Bronchial epithelial cell (primary cell): ENCODE results near the gene BCDIN3D. TPM values are rescaled to one million over a fixed set of nuclear protein-coding genes. Genes with fewer than 3 reads are reported as not detected.

Source experiments
- DNase-seq: peaks from one replicate; pipeline ENCODE4 v3.0.0-alpha.2; 2010; ENCODE audit warnings: low read depth
- FAIRE-seq: peaks from 2 replicates; lab custom pipeline; 2011; peaks lifted over from hg19 to GRCh38; lab: Jason Lieb, UNC
- H3K27me3 ChIP-seq: 2 replicates; pipeline ENCODE4 v1.5.1; 2011; ENCODE audit warnings: low read length; ENCODE audit not compliant: control insufficient read depth, insufficient read depth
- H3K36me3 ChIP-seq: 2 replicates; pipeline ENCODE4 v1.5.1; 2011; ENCODE audit warnings: low read length; ENCODE audit not compliant: control insufficient read depth, insufficient read depth
- H3K4me3 ChIP-seq: 2 replicates; pipeline ENCODE4 v1.5.1; 2011; ENCODE audit warnings: mild to moderate bottlenecking, low read depth, low read length, control low read depth
- CTCF ChIP-seq: IDR thresholded peaks from 2 replicates; pipeline ENCODE4 v1.5.1; 2011; ENCODE audit warnings: mild to moderate bottlenecking, moderate library complexity, low read length, control low read depth, inconsistent platforms; ENCODE audit not compliant: insufficient read depth, severe bottlenecking
- total RNA-seq: library from RNA; depleted of rRNA; stranded (reverse); fragments of >200 nt; gene quantifications from 2 replicates; pipeline ENCODE4 v1.2.1, GENCODE V29; 2014

BCDIN3D gene
- total RNA-seq, 1 donor from 2014 or later = 7.4 TPM

- TF ChIP-seq CTCF = no peak
- no peak for DNase-seq
- Histone ChIP-seq H3K36me3 (no peaks in the 10 kb centered on the region), H3K4me3 (no peak overlapping the region), H3K27me3 (peaks cover 20% of the 10 kb centered on the region)
- FAIRE-seq = no peak
These were observed 46.6 kb upstream of the BCDIN3D start for GRCh38 chr12:49889361-49890095.

- no peaks in the 10 kb centered on the region for H3K36me3 ChIP-seq
- H3K27me3 ChIP-seq = peaks cover 22% of the 10 kb centered on the region
- no peak for TF ChIP-seq CTCF
- DNase-seq (no peak), FAIRE-seq (no peak)
- no peak overlapping the region for H3K4me3 ChIP-seq
These were observed 45.7 kb upstream of the BCDIN3D start for GRCh38 chr12:49888461-49889151.

GRCh38 chr12:49887536-49888401 is 44.9 kb upstream of the BCDIN3D start:
- no peak overlapping the region for H3K4me3 ChIP-seq
- no peak for DNase-seq

GRCh38 chr12:49887091-49887490 is 44.2 kb upstream of the BCDIN3D start:
- H3K27me3 ChIP-seq = peaks cover 19% of the 10 kb centered on the region
- FAIRE-seq (no peak), DNase-seq (no peak)
- no peak overlapping the region for H3K4me3 ChIP-seq
- no peak for TF ChIP-seq CTCF
- H3K36me3 ChIP-seq = no peaks in the 10 kb centered on the region

More at GRCh38 chr12:49887536-49888401, 44.9 kb upstream of the BCDIN3D start:
- Histone ChIP-seq H3K27me3 (peaks cover 22% of the 10 kb centered on the region), H3K36me3 (no peaks in the 10 kb centered on the region)
- TF ChIP-seq CTCF = no peak
- no peak for FAIRE-seq

GRCh38 chr12:49885663-49886461 is 43.0 kb upstream of the BCDIN3D start:
- TF ChIP-seq CTCF = no peak
- no peak for DNase-seq
- Histone ChIP-seq H3K4me3 (no peak overlapping the region), H3K27me3 (peaks cover 19% of the 10 kb centered on the region), H3K36me3 (no peaks in the 10 kb centered on the region)
- no peak for FAIRE-seq
